Activated CD4-positive, alpha-beta T cell treated with anti-CD3 and anti-CD28 coated beads for 4 hours (primary cell): ENCODE measurements around the gene B3GNT7.

Experiments used
- DNase-seq, 2 donors: peaks; one replicate each; pipeline ENCODE4 v3.0.0-alpha.2; 2020

Gene B3GNT7

GRCh38 chr2:231431606-231432005 is 36.1 kb downstream of the B3GNT7 start:
- DNase-seq = no peak

- DNase-seq = no peak
Observed at GRCh38 chr2:231433990-231434389, 38.5 kb downstream of the B3GNT7 start.

- no peak for DNase-seq
Observed at GRCh38 chr2:231436957-231437356, 41.4 kb downstream of the B3GNT7 start.

- no peak for DNase-seq
Observed at GRCh38 chr2:231449503-231450054, 54.1 kb downstream of the B3GNT7 start.

- no peak for DNase-seq
Observed at GRCh38 chr2:231450548-231450989, 55.1 kb downstream of the B3GNT7 start.
